GM21737 (cell line): ENCODE results near the gene ST3GAL3.
"Not testable (repeated sequence)": the region's sequence is repeated elsewhere in the genome, so short reads cannot be mapped to it uniquely, and the experiment has no call there.

Experiments used
- ATAC-seq: cut with Tn5 transposase; IDR thresholded peaks from one replicate; pipeline ENCODE4 v1.9.1; 2021; ENCODE audit warnings: mild to moderate bottlenecking, moderate library complexity; ENCODE audit not compliant: unreplicated experiment

Gene ST3GAL3

GRCh38 chr1:43753422-43753821 is 46.1 kb downstream of the ST3GAL3 start:
- ATAC-seq = no peak

GRCh38 chr1:43754892-43755291 is 47.6 kb downstream of the ST3GAL3 start:
- ATAC-seq = no peak

- ATAC-seq = no peak
Observed at GRCh38 chr1:43757343-43758053, 50.2 kb downstream of the ST3GAL3 start.

DNA sequence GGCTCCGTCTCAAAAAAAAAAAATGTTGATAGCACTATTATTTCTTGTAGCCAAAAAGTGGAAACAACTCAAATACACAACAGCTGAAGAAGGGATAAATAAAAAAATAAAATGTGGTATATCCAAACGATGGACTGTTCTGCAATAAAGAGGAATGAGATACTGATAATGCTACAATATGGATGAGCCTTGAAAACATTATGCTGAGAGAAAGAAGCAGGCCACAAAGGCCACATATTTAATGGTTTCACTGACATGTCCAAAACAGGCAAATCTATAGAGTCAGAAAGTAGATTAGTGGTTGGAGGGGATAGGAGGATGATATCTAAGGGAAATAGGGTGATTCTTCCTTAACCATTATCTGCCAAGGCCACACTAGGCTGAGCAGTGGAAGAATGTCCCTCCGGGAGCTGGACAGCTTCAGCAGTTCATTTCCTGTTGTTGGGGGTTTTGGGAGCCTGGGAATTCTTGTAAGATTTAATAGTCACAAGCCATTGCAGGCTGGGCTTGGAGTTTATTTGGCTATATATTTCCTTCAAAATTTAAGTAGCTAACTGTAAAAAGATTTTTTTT is 53.5 kb downstream of the ST3GAL3 start:
- ATAC-seq = no peak

DNA sequence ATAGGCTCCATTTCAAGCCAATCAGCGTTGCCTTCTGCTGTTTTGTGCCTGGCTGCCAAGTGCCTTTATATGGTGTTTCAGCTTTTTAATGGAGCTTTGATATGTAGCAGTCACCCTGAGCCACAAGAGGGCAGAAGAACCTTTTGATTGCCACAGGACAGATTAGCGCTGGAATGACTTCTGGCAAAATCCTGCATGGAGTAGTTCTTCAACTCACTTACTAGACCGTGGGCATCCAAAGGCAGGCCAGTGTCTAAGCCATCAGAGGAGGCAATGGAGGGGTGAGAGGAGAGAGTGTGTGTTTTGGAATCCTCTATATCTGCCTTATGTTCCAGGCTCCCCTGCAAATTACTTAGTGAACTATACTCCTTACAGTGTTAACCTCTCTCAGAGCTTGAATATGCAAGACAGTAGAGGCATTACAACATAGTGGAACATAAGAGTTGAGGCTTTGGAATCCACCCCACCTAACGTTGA is 56.2 kb downstream of the ST3GAL3 start:
- ATAC-seq = no peak

- ATAC-seq = no peak
Observed at GRCh38 chr1:43764581-43764980, 57.2 kb downstream of the ST3GAL3 start.

GRCh38 chr1:43766086-43766784 is 58.9 kb downstream of the ST3GAL3 start:
- ATAC-seq = no peak

DNA sequence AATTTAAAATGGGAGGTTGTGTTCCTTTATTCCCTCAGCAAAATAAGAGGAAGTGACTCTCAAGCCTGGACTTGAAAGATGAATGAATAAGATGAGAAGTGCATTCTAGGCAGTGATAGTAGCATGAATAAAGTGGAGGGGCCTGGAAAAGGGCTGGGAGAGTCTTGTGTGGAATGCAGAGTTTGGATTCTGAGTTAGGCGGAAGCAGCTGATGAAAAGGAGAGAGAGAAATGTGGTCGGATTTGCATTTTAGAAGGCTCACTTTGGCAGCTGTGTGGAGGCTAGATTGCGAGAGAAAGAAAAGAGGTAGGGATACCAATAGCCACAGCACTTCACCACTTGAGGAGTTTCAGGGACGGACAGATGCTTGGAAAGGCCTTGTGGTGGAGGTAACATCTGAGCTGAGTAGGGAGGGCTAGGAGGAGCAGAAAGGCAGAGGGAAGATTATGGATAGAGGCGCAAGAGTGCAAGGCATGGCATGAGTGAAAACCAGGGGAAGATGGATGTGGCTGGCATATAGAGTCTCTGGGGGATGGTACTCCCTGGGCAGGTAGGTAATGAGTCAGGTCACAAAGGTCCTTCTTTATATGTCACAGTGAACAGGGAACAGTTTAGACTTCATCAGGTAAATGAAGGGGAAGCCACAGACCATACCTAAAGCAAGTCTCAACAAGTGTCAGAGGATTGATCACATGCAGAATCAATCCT is 59.6 kb downstream of the ST3GAL3 start:
- ATAC-seq = no peak

- ATAC-seq = no peak
Observed at GRCh38 chr1:43768168-43768567, 60.8 kb downstream of the ST3GAL3 start.

GRCh38 chr1:43769350-43769908 is 62.1 kb downstream of the ST3GAL3 start:
- no peak for ATAC-seq

GRCh38 chr1:43770111-43770510 is 62.8 kb downstream of the ST3GAL3 start:
- no peak for ATAC-seq

- no peak for ATAC-seq
Observed at GRCh38 chr1:43772978-43773377, 65.6 kb downstream of the ST3GAL3 start.

GRCh38 chr1:43773821-43774220 is 66.5 kb downstream of the ST3GAL3 start:
- ATAC-seq = no peak

- no peak for ATAC-seq
Observed at GRCh38 chr1:43774359-43774758, 67.0 kb downstream of the ST3GAL3 start.

DNA sequence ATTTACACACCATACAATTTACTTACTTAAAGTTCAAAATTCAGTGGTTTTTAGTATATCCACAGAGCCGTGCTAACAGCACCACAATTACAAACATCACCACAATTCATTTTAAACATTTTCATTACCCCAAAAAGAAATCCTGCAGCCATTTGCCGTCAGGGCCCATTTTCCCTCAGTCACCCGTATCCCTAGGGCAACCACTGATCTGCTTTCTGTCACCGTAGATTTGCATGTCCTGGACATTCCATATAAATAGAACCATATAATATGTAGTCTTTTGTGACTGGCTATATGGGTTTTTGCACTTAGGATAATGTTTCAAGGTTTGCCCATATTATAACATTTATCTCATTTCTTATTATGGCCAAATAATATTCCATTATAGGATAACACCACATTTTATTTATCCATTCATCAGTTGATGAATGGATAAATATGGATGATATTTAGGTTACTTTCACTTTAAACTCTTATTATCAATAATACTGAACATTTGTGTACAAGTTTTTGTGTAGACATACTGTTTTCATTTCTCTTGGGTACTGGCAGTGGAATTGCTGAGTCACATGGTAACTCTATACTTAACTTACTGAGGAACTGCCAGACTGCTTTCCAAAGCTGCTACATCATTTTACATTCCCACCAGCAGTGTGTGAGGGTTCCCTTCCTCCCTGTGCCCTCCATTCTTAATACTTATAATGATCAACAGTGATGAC is 68.9 kb downstream of the ST3GAL3 start:
- ATAC-seq = no peak

DNA sequence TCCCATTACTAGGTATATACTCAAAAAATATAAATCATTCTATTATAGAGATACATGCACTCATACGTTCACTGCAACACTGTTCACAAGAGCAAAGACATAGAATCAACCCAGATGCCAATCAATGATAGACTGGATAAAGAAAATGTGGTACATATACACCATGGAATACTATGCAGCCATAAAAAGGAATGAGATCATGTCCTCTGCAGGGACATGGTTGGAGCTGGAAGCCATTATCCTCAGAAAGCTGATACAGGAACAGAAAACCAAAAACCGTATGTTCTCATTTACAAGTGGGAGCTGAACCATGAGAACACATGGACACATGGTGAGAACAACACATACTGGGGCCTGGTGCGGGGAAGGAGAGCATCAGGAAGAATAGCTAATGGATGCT is 70.6 kb downstream of the ST3GAL3 start:
- ATAC-seq = not testable (repeated sequence)

GRCh38 chr1:43779266-43779665 is 71.9 kb downstream of the ST3GAL3 start:
- ATAC-seq = no peak

DNA sequence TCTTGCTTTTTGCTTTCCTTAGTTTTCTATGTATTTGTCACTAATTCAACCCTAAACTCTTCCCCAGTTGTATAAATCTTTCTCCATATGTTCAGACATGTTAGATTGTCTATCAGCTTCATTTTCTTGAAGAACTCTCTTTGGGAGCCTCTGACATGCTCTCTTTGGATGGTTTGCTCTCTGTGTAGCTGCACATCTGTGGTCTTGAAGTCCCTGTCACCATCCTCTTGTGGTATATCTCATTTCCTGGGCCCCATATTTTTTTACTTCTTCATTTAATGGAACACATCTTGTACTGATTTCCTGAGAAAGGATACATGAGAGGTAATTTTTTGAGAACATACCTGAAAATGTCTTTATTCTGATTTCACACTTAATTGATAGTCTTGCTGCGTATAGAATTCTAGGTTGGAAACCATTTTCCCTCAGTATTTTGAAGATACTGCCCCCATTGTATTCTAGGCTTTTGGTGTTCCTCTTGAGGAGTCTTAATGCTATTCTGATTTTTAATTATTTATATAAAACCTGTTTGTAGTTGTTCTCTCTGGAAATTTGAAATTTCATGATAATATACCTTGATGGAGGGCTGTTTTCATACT is 72.6 kb downstream of the ST3GAL3 start:
- ATAC-seq = no peak

DNA sequence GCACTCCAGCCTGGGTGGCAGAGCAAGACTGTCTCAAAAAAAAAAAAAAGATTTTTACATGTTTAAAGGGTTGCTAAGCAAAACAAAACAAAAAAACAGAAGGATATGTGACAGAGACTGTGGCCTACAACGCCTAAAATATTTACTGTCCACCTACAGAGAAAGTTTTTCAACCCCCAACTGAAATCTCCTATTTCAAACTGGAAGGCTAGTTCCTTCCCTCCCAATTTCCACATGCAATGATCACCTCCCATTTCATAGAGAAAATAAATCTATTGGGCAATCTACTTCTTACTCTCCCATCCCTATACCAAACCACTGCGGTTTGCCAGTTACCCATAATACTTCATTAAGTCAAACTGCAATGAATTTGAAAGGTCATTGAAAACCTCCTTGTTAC is 74.2 kb downstream of the ST3GAL3 start:
- no peak for ATAC-seq

DNA sequence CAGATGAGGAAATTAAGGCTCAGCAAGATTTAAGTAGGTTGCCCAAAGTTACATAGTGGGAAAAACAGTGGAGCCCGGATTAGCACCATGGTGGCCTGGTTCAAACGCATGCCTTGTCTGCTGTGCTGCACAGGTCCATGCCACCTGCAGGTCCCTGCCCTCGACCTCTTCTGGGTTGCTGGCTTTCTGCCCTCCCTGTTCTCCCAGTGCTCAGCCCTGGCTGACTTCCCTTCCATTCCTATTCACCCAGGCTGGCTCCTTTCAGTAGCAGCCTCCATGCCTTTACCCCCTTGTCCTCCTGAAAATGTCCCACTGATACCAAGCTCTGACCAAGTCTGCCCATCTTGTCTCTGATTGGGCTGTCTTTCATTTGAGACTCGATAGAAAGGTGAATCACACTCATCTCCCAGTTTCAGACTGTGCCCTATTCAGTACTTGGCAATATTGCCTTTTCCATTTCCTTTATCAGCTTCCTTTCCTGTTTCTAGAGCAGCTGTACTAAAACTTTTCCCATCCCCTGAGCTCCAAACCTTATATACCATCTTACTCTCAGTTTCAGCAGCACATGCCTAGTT is 75.8 kb downstream of the ST3GAL3 start:
- no peak for ATAC-seq
